HG03558 (cell line): ENCODE measurements around the gene UQCRQ.

Experiments
- ATAC-seq: cut with Tn5 transposase; IDR thresholded peaks from one replicate; pipeline ENCODE4 v1.9.1; 2021; ENCODE audit warnings: moderate number of reproducible peaks; ENCODE audit not compliant: unreplicated experiment; ENCODE audit errors: extremely low read depth

The UQCRQ gene

GRCh38 chr5:132866342-132867045 lies at the start of gene UQCRQ, which contains the start of gene GDF9:
Gene UQCRQ (plus strand): TSS chr5:132866642. CDS start chr5:132866882, 240 bp downstream.
Gene GDF9 (minus strand): TSS chr5:132866469. CDS start chr5:132864533, 1,936 bp downstream.
- peak; percentile 97 for ATAC-seq

- no peak for ATAC-seq
Observed at GRCh38 chr5:132817011-132817410, 49.4 kb upstream of the UQCRQ start.

GRCh38 chr5:132819468-132819867 lies 47.0 kb upstream of the UQCRQ start:
- ATAC-seq = no peak

GRCh38 chr5:132820162-132820754 lies 46.2 kb upstream of the UQCRQ start:
- no peak for ATAC-seq

GRCh38 chr5:132821350-132821749 lies 45.1 kb upstream of the UQCRQ start:
- ATAC-seq = no peak

- no peak for ATAC-seq
Observed at GRCh38 chr5:132821791-132822190, 44.7 kb upstream of the UQCRQ start.

- no peak for ATAC-seq
Observed at GRCh38 chr5:132822650-132823480, 43.6 kb upstream of the UQCRQ start.

GRCh38 chr5:132823481-132824050 lies 42.9 kb upstream of the UQCRQ start:
- ATAC-seq = no peak

- no peak for ATAC-seq
Observed at GRCh38 chr5:132824426-132824825, 42.0 kb upstream of the UQCRQ start.

- ATAC-seq = no peak
Observed at GRCh38 chr5:132825033-132825833, 41.2 kb upstream of the UQCRQ start.

GRCh38 chr5:132825834-132826391 lies 40.5 kb upstream of the UQCRQ start:
- no peak for ATAC-seq

- no peak for ATAC-seq
Observed at GRCh38 chr5:132826424-132827082, 39.9 kb upstream of the UQCRQ start.

GRCh38 chr5:132827943-132828673 lies 38.3 kb upstream of the UQCRQ start:
- ATAC-seq = no peak

- no peak for ATAC-seq
Observed at GRCh38 chr5:132828846-132829494, 37.5 kb upstream of the UQCRQ start.

GRCh38 chr5:132829742-132830435 lies 36.6 kb upstream of the UQCRQ start:
- no peak for ATAC-seq

GRCh38 chr5:132830436-132831094 lies 35.9 kb upstream of the UQCRQ start, which contains the start of gene SHROOM1:
Gene SHROOM1 (minus strand): TSS chr5:132830647. CDS start chr5:132826140, 4,507 bp downstream.
- ATAC-seq = no peak
